Spleen (tissue), 11 donors: ENCODE measurements around the gene HSBP1L1. TPM values are rescaled to one million over a fixed set of nuclear protein-coding genes. Genes with fewer than 3 reads are reported as not detected.
A peak's percentile ranks its signal among the peaks of the same experiment; 100 is the strongest.
"Not testable (repeated sequence)": the region's sequence is repeated elsewhere in the genome, so short reads cannot be mapped to it uniquely, and the experiment has no call there.

Source experiments
- DNase-seq: peaks from one replicate; pipeline ENCODE4 v3.0.0-alpha.2; 2020
- H3K27ac ChIP-seq, 8 donors: fragments of 200-600 bp; sonication (generic) in 7 of 8; 1 replicate in 4 of 8; 2 replicates in 4 of 8; pipeline versions ENCODE4 v1.5.0 to v1.8.0; 2016 to 2021; ENCODE audit warnings: inconsistent platforms in 4 of 8, mild to moderate bottlenecking in 4 of 8, moderate library complexity in 1 of 8
- H3K27me3 ChIP-seq, 7 donors: fragments of 200-600 bp; sonication (generic) in 6 of 7; replicated peaks in 1 of 7; 1 replicate in 4 of 7; 2 replicates in 3 of 7; pipeline versions ENCODE4 v1.5.0 to v1.8.0; 2016 to 2021; ENCODE audit warnings: inconsistent platforms in 3 of 7, mild to moderate bottlenecking in 1 of 7
- H3K36me3 ChIP-seq, 6 donors: fragments of 200-600 bp; sonication (generic) in 5 of 6; 1 replicate in 4 of 6; 2 replicates in 2 of 6; pipeline versions ENCODE4 v1.5.0 to v1.8.0; 2016 to 2021; ENCODE audit warnings: inconsistent platforms in 2 of 6
- H3K4me1 ChIP-seq, 6 donors: fragments of 200-600 bp; sonication (generic) in 5 of 6; 1 replicate in 3 of 6; 2 replicates in 3 of 6; pipeline versions ENCODE4 v1.5.0 to v1.8.0; 2016 to 2021; ENCODE audit warnings: inconsistent platforms in 3 of 6
- H3K4me3 ChIP-seq, 8 donors: fragments of 200-600 bp; sonication (generic) in 7 of 8; 1 replicate in 4 of 8; 2 replicates in 4 of 8; pipeline versions ENCODE4 v1.5.0 to v1.8.0; 2016 to 2021; ENCODE audit warnings: inconsistent platforms in 4 of 8, mild to moderate bottlenecking in 4 of 8, moderate library complexity in 2 of 8
- H3K9me3 ChIP-seq, 8 donors: fragments of 200-600 bp; sonication (generic) in 7 of 8; 1 replicate in 4 of 8; 2 replicates in 4 of 8; pipeline versions ENCODE4 v1.5.0 to v1.8.0; 2016 to 2021; ENCODE audit warnings: inconsistent platforms in 4 of 8
- CTCF ChIP-seq, 11 experiments: fragments of 200-600 bp in 7 of 11; fragments of 450-650 bp in 4 of 11; sonication (generic) in 4 of 11; IDR thresholded peaks in 8 of 11; conservative IDR thresholded peaks in 3 of 11; 1 replicate in 7 of 11; 2 replicates in 4 of 11; pipeline versions ENCODE4 v1.4.0 to v1.8.0; 2016 to 2021; ENCODE audit warnings: antibody characterized with exemption in 11 of 11, inconsistent platforms in 4 of 11, mild to moderate bottlenecking in 1 of 11
- POLR2A ChIP-seq, 3 donors: fragments of 450-650 bp; IDR thresholded peaks; one replicate each; pipeline ENCODE4 v1.5.1; 2017; ENCODE audit warnings: antibody characterized with exemption in 3 of 3, mild to moderate bottlenecking in 1 of 3
- POLR2AphosphoS5 ChIP-seq, 3 donors: sonication (generic); formaldehyde crosslinking; IDR thresholded peaks; one replicate each; pipeline ENCODE4 v1.5.1; 2017; ENCODE audit warnings: antibody characterized with exemption in 3 of 3
- WGBS, 5 donors: extraction: QIAGEN DNeasy Blood & Tissue Kit in 3 of 5; methylation state at CpG; one replicate each; pipeline versions ENCODE4 v1.1.5 to v1.1.7; 2013 to 2018; 5-methylcytosine and 5-hydroxymethylcytosine counted together
- intact Hi-C: fragments of 100-400 bp; cut with DNase I; formaldehyde crosslinking; loops from one replicate; pipeline ENCODE4 v1.15.0; 2023; ENCODE audit warnings: low total_unique reads
- polyA plus RNA-seq, 3 donors: library from polyadenylated mRNA; stranded (reverse); fragments of 200-250 nt; gene quantifications; one replicate each; pipeline ENCODE4 v1.2.1, GENCODE V29; 2013
- total RNA-seq, 7 donors: library from RNA; depleted of rRNA in 3 of 7; stranded (reverse); fragments of >200 nt in 3 of 7; fragmentation: NEBNext Ultra II Directional in 4 of 7; extraction: Animal tissue kit (Norgen Biotek cat#: 25700) in 4 of 7; gene quantifications; one replicate each; pipeline versions ENCODE4 v1.1.0 to v1.2.1, GENCODE V29; 2016 to 2021
- donor health status: healthy with polysubstance abuse.
- donor health status: DM: no; HTN: no; CAD: no; lungs with moderate emphysema.
- donor health status: DM: no; HTN: no; CAD: no.
- donor health status: Bipolar disorder and iron deficiency.
- donor health status: healthy.
- donor health status: DM: no; HTN: no; CAD: no.
- donor health status: DM: yes; HTN: yes; CAD: no.

HSBP1L1 gene
- total and polyA plus RNA-seq, 10 donors, result 10.0 to 36.4 (median 18.8) TPM

GRCh38 chr18:79956276-79956675 lies 8.2 kb upstream of the HSBP1L1 start:
- Histone ChIP-seq H3K27ac (no peak overlapping the region), H3K27me3 (peaks cover 0 to 12% (median 0%) of the 10 kb centered on the region in 7 donors), H3K36me3 (no peaks in the 10 kb centered on the region), H3K4me3 (no peak overlapping the region), H3K4me1 (peaks cover 0 to 14% (median 6%) of the 10 kb centered on the region in 6 donors), H3K9me3 (no peaks in the 10 kb centered on the region)
- 82 to 91% (median 86%) methylated on average over 2 of the region's 2 CpGs for WGBS, 5 donors
- TF ChIP-seq POLR2A (IDR thresholded peaks at IDR 0.05) (no peak), CTCF (IDR thresholded peaks at IDR 0.05 in 8 of 11, conservative IDR thresholded peaks at IDR 0.05 in 3 of 11) (no peak), POLR2AphosphoS5 (IDR thresholded peaks at IDR 0.05) (no peak)
- no peak for DNase-seq
- intact Hi-C loops, result no loop called here

- Histone ChIP-seq H3K4me1 (peaks cover 2 to 21% (median 7%) of the 10 kb centered on the region in 6 donors), H3K27ac (no peak overlapping the region), H3K36me3 (no peaks in the 10 kb centered on the region), H3K4me3 (no peak overlapping the region), H3K27me3 (peaks cover 0 to 6% (median 0%) of the 10 kb centered on the region in 7 donors), H3K9me3 (no peaks in the 10 kb centered on the region)
- no peak for DNase-seq
- WGBS, 5 donors, result 92 to 98% (median 96%) methylated on average over 2 of the region's 2 CpGs
- TF ChIP-seq CTCF (IDR thresholded peaks at IDR 0.05 in 8 of 11, conservative IDR thresholded peaks at IDR 0.05 in 3 of 11) (no peak), POLR2A (IDR thresholded peaks at IDR 0.05) (no peak)
- intact Hi-C loops, result no loop called here
These were observed 5.5 kb upstream of the HSBP1L1 start for GRCh38 chr18:79958981-79959380.

- H3K4me3 ChIP-seq, intact Hi-C loops, H3K27ac ChIP-seq, H3K9me3 ChIP-seq, H3K36me3 ChIP-seq, H3K27me3 ChIP-seq: not testable (repeated sequence)
- DNase-seq, result peak; percentile 14
- 21 to 42% (median 31%) methylated on average over 12 of the region's 12 CpGs for WGBS, 5 donors
- H3K4me1 ChIP-seq, result peaks cover 5 to 34% (median 17%) of the 10 kb centered on the region in 6 donors
These were observed 4.2 kb upstream of the HSBP1L1 start for GRCh38 chr18:79960161-79960801.

- Histone ChIP-seq H3K27me3 (peaks cover 0 to 6% (median 0%) of the 10 kb centered on the region in 7 donors), H3K9me3 (no peaks in the 10 kb centered on the region), H3K4me3 (no peak overlapping the region), H3K36me3 (no peaks in the 10 kb centered on the region), H3K4me1 (peaks cover 5 to 39% (median 21%) of the 10 kb centered on the region in 6 donors), H3K27ac (no peak overlapping the region)
- intact Hi-C loops, result no loop called here
- 93 to 96% (median 95%) methylated on average over 16 of the region's 16 CpGs for WGBS, 5 donors
- DNase-seq, result peak; percentile 51
- TF ChIP-seq CTCF (IDR thresholded peaks at IDR 0.05 in 8 of 11, conservative IDR thresholded peaks at IDR 0.05 in 3 of 11), result no peak
- no peak for TF ChIP-seq POLR2A (IDR thresholded peaks at IDR 0.05)
- no peak for TF ChIP-seq POLR2AphosphoS5 (IDR thresholded peaks at IDR 0.05)
These were observed 3.4 kb upstream of the HSBP1L1 start for GRCh38 chr18:79960921-79961526.
